CD4-positive, alpha-beta T cell treated with Interleukin-10 for 1 hour (primary cell): ENCODE data around the gene FTH1.
"Not testable (repeated sequence)": the region's sequence is repeated elsewhere in the genome, so short reads cannot be mapped to it uniquely, and the experiment has no call there.

ENCODE experiments used
- DNase-seq: peaks from one replicate; pipeline ENCODE4 v3.0.0-alpha.2; 2020

FTH1 gene

GRCh38 chr11:61967116-61967923 is at the start of gene FTH1:
Gene FTH1, minus strand, starts transcription at chr11:61967634. Its CDS starts 209 bp downstream, at chr11:61967425.
- DNase-seq, result peak; percentile 94

GRCh38 chr11:62015615-62016014 is 48.2 kb upstream of the FTH1 start:
- DNase-seq, result no peak

- DNase-seq, result no peak
Measured at GRCh38 chr11:62013537-62014476, 46.4 kb upstream of the FTH1 start.

- no peak for DNase-seq
Measured at GRCh38 chr11:62012832-62013461, 45.5 kb upstream of the FTH1 start.

- no peak for DNase-seq
Measured at GRCh38 chr11:62012451-62012831, 45.0 kb upstream of the FTH1 start.

- no peak for DNase-seq
Measured at GRCh38 chr11:62011881-62012280, 44.4 kb upstream of the FTH1 start.

- DNase-seq, result no peak
Measured at GRCh38 chr11:62010935-62011528, 43.6 kb upstream of the FTH1 start.

- DNase-seq, result no peak
Measured at GRCh38 chr11:62008193-62008592, 40.8 kb upstream of the FTH1 start.

GRCh38 chr11:62004473-62004872 is 37.0 kb upstream of the FTH1 start:
- DNase-seq, result no peak

GRCh38 chr11:62002283-62002682 is 34.8 kb upstream of the FTH1 start:
- not testable (repeated sequence) for DNase-seq

- DNase-seq, result no peak
Measured at GRCh38 chr11:62001450-62002191, 34.2 kb upstream of the FTH1 start.

- no peak for DNase-seq
Measured at GRCh38 chr11:62000539-62001446, 33.4 kb upstream of the FTH1 start.

- no peak for DNase-seq
Measured at GRCh38 chr11:61999141-61999975, 31.9 kb upstream of the FTH1 start.

- DNase-seq, result no peak
Measured at GRCh38 chr11:61996933-61997332, 29.5 kb upstream of the FTH1 start.

- no peak for DNase-seq
Measured at GRCh38 chr11:61994981-61995380, 27.5 kb upstream of the FTH1 start.

- DNase-seq, result no peak
Measured at GRCh38 chr11:61985869-61986268, 18.4 kb upstream of the FTH1 start.

GRCh38 chr11:61983419-61983818 is 16.0 kb upstream of the FTH1 start:
- DNase-seq, result no peak

GRCh38 chr11:61980783-61981541 is 13.5 kb upstream of the FTH1 start:
- no peak for DNase-seq
